Pons (tissue), 1 donor: ENCODE results near the gene ABHD8.

Experiments used
- DNase-seq: peaks from one replicate; pipeline ENCODE4 v3.0.0-alpha.2; 2016; ENCODE audit warnings: low spot score

Gene ABHD8

GRCh38 chr19:17266026-17266425 lies 37.2 kb downstream of the ABHD8 start:
- DNase-seq, result no peak

- no peak for DNase-seq
Measured at GRCh38 chr19:17264641-17264979, 38.6 kb downstream of the ABHD8 start, which contains the start of gene USHBP1. Gene USHBP1, minus strand, starts transcription at chr19:17264745. Its CDS starts 446 bp downstream, at chr19:17264299.

GRCh38 chr19:17263712-17264640 lies 39.2 kb downstream of the ABHD8 start:
- DNase-seq, result no peak

DNA sequence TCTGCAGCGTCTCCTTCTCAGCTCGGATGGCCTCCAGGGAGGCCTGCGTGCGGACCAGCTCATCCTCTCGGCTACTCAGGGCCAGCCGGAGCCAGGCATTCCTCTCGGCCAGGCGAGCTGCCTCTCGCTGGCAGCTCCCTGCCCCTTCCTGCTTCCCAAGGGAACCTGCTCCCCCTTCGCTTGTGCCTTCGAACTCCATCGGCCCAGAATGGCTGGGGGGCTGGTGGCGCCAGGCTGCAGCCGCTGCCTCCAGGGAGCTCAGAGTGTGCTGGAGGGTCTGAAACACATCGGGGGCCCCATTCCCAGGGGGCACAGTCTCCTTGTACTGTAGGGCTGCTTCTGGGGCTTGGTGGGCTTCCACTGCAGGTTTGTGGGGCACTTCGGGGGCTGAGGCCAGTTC lies 40.7 kb downstream of the ABHD8 start:
- no peak for DNase-seq

DNA sequence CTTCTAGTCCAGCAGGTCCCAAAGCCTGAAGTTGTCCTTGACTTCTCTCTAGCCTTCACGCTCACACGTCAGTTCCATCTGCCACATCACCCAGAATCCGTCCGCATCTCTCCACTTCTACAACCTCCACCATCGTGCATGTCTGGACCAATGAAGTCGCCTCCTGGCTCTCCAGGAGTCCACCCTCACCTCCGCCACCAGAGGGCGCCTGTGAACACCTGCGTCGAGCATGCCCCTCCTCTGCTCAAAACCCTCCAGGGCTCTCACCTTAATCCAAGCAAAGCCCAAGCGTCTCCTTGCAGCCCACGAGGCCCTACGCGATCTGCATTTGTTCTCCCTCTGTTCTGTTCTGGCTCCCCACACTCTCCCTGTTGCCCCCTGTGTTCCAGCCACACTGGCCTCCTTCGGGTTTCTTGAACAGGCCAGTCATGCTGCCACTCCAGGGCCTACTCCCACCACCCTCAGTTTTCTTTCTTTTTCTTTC lies 42.3 kb downstream of the ABHD8 start:
- peak; percentile 52 for DNase-seq

- no peak for DNase-seq
Measured at GRCh38 chr19:17259934-17260333, 43.3 kb downstream of the ABHD8 start.

GRCh38 chr19:17259118-17259780 lies 44.0 kb downstream of the ABHD8 start:
- no peak for DNase-seq

GRCh38 chr19:17256130-17256529 lies 47.1 kb downstream of the ABHD8 start:
- no peak for DNase-seq

DNA sequence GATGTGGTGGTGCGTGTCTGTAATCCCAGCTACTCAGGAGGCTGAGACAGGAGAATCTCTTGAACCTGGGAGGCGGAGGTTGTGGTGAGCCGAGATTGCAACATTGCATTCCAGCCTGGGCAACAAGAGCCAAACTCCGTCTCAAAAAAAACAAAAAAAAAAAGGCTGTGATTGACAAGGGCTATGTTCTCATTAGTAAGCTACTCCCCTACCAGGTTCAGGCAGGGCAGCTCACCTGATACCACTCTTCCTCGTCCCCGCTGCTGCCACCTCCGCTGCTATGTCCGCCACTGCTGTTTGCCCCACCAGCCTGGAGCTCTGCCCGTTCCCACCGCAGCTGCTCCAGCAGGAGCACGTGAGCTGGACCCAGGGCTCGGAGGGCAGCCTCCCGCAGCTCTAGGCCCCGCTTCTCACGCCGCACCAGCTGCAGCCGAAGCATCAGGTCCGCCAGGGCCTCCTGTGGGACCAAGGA lies 48.0 kb downstream of the ABHD8 start:
- no peak for DNase-seq

- DNase-seq, result no peak
Measured at GRCh38 chr19:17254636-17255035, 48.6 kb downstream of the ABHD8 start.

- DNase-seq, result no peak
Measured at GRCh38 chr19:17249887-17250548, 53.2 kb downstream of the ABHD8 start.

GRCh38 chr19:17248011-17248776 lies 55.0 kb downstream of the ABHD8 start:
- no peak for DNase-seq

- DNase-seq, result no peak
Measured at GRCh38 chr19:17246681-17247425, 56.4 kb downstream of the ABHD8 start.

GRCh38 chr19:17245535-17245984 lies 57.7 kb downstream of the ABHD8 start, which contains the start of gene NR2F6:
Gene NR2F6, minus strand, starts transcription at chr19:17245919. Its CDS starts 699 bp downstream, at chr19:17245220.
- no peak for DNase-seq

GRCh38 chr19:17244618-17245534 lies 58.3 kb downstream of the ABHD8 start:
- DNase-seq, result no peak

DNA sequence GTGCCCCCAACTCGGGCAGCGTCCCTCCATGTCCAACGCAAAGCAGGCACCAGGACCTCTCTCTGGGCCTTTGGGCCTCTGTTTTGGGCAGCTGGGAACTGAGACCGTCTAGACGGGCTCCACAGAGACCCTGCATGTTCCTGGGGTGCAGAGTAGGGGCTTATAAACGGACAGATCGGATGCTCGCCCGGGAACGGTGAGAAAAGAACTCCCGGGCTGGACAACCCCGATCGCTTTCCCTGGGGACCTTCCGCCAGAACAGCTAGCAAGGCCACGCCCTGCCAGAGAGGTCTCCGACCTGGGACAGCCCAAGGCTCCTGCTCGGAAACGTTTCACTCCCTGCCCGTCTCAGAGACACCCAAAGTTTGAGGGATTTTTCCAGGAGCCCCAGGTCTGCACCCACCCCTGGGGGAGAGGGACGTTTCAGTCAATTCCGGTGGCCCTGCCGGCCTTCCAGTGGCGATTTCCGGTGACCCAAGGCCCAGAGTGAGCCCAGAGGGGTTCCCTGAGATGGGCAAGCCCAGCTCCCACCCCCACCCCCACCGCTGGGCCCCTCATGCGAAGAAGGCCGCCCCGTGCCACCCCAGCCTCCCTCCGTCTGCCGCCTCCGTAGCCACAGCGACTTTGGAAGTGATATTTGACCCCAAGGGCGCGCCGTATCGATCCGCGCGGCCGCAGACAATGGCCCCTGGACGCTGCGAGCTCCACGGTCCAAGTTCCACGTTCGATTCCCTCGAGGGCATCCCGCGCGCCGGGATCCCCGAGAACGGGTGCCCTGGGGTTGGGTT lies 59.2 kb downstream of the ABHD8 start:
- no peak for DNase-seq

GRCh38 chr19:17243211-17243829 lies 59.9 kb downstream of the ABHD8 start:
- no peak for DNase-seq
